Epithelial cell of esophagus (primary cell): ENCODE data around the gene ALAS1.
A peak's percentile ranks its signal among the peaks of the same experiment; 100 is the strongest.

Source experiments
- DNase-seq: peaks from one replicate; pipeline ENCODE4 v3.0.0; 2010; ENCODE audit warnings: low read depth
- H3K4me3 ChIP-seq: 2 replicates; pipeline ENCODE4 v1.5.1; 2011; ENCODE audit warnings: mild to moderate bottlenecking, low read length, control low read depth
- CTCF ChIP-seq: IDR thresholded peaks from 2 replicates; pipeline ENCODE4 v1.5.1; 2011; ENCODE audit warnings: low read depth, mild to moderate bottlenecking, low read length, control low read depth, inconsistent platforms; ENCODE audit not compliant: insufficient read depth; ENCODE audit errors: missing control alignments

Gene ALAS1

GRCh38 chr3:52210037-52210436 is 12.1 kb downstream of the ALAS1 start:
- DNase-seq: no peak
- no peak overlapping the region for H3K4me3 ChIP-seq
- no peak for TF ChIP-seq CTCF

- no peak overlapping the region for H3K4me3 ChIP-seq
- TF ChIP-seq CTCF: no peak
- DNase-seq: peak; percentile 93
These were observed 12.6 kb downstream of the ALAS1 start for GRCh38 chr3:52210550-52211046.

- DNase-seq: no peak
- H3K4me3 ChIP-seq: no peak overlapping the region
- TF ChIP-seq CTCF: no peak
These were observed 13.4 kb downstream of the ALAS1 start for GRCh38 chr3:52211268-52211891.

GRCh38 chr3:52213005-52213404 is 15.0 kb downstream of the ALAS1 start:
- no peak for TF ChIP-seq CTCF
- DNase-seq: no peak
- no peak overlapping the region for H3K4me3 ChIP-seq

- no peak for TF ChIP-seq CTCF
- no peak overlapping the region for H3K4me3 ChIP-seq
These were observed 15.9 kb downstream of the ALAS1 start for GRCh38 chr3:52213901-52214300.

GRCh38 chr3:52215351-52215750 is 17.4 kb downstream of the ALAS1 start:
- H3K4me3 ChIP-seq: no peak overlapping the region
- no peak for DNase-seq
- TF ChIP-seq CTCF: no peak

More at GRCh38 chr3:52213901-52214300, 15.9 kb downstream of the ALAS1 start:
- DNase-seq: no peak
